Thyroid gland (tissue), 4 donors: Measurements from ENCODE around the gene LRCH3. TPM values are rescaled to one million over a fixed set of nuclear protein-coding genes. Genes with fewer than 3 reads are reported as not detected.
"Not testable (repeated sequence)": the region's sequence is repeated elsewhere in the genome, so short reads cannot be mapped to it uniquely, and the experiment has no call there.

Source experiments
- DNase-seq, 2 donors: peaks; one replicate each; pipeline ENCODE4 v3.0.0-alpha.2; 2019
- H3K27ac ChIP-seq, 3 donors: fragments of 200-600 bp; sonication (generic); 1 replicate in 2 of 3; 2 replicates in 1 of 3; pipeline ENCODE4 v1.5.1; 2016 to 2019; ENCODE audit warnings: mild to moderate bottlenecking in 1 of 3, moderate library complexity in 1 of 3
- H3K27me3 ChIP-seq: fragments of 200-600 bp; sonication (generic); one replicate; pipeline ENCODE4 v1.5.1; 2019
- H3K36me3 ChIP-seq, 2 donors: fragments of 200-600 bp; sonication (generic); one replicate each; pipeline ENCODE4 v1.5.1; 2016 to 2019
- H3K4me1 ChIP-seq, 2 donors: fragments of 200-600 bp; sonication (generic); one replicate each; pipeline ENCODE4 v1.5.1; 2017 to 2019
- H3K4me3 ChIP-seq, 3 donors: fragments of 200-600 bp; sonication (generic); replicated peaks in 1 of 3; 1 replicate in 2 of 3; 2 replicates in 1 of 3; pipeline ENCODE4 v1.5.1; 2016; ENCODE audit warnings: mild to moderate bottlenecking in 1 of 3
- H3K9me3 ChIP-seq: fragments of 200-600 bp; sonication (generic); one replicate; pipeline ENCODE4 v1.5.1; 2017
- CTCF ChIP-seq, 6 experiments: fragments of 200-600 bp in 3 of 6; fragments of 450-650 bp in 3 of 6; sonication (generic) in 3 of 6; IDR thresholded peaks; one replicate each; pipeline ENCODE4 v1.5.1; 2016 to 2019; ENCODE audit warnings: antibody characterized with exemption in 6 of 6, mild to moderate bottlenecking in 2 of 6, inconsistent platforms in 1 of 6, moderate library complexity in 1 of 6
- POLR2A ChIP-seq, 2 donors: fragments of 450-650 bp; IDR thresholded peaks; one replicate each; pipeline ENCODE4 v1.6.1; 2017; ENCODE audit warnings: antibody characterized with exemption in 2 of 2, mild to moderate bottlenecking in 2 of 2, moderate library complexity in 1 of 2
- WGBS, 2 donors: methylation state at CpG; one replicate each; pipeline ENCODE4 v1.1.5; 2017; 5-methylcytosine and 5-hydroxymethylcytosine counted together
- intact Hi-C: fragments of 100-400 bp; cut with DNase I; formaldehyde crosslinking; loops from one replicate; pipeline ENCODE4 v1.15.1; 2023
- total RNA-seq, 4 donors: library from RNA; depleted of rRNA; stranded (reverse); fragments of >200 nt; gene quantifications; one replicate each; pipeline ENCODE4 v1.2.3, GENCODE V29; 2016

Gene LRCH3
- total RNA-seq, 4 donors from 2014 or later = 36.7 to 68.3 (median 54.9) TPM

- Histone ChIP-seq H3K4me1 (no peaks in the 10 kb centered on the region), H3K36me3 (peaks cover 11 to 26% of the 10 kb centered on the region in 2 donors), H3K4me3 (no peak overlapping the region), H3K27ac (no peak overlapping the region), H3K9me3 (no peaks in the 10 kb centered on the region), H3K27me3 (no peaks in the 10 kb centered on the region)
- intact Hi-C loops = no loop called here
- no peak for DNase-seq
- TF ChIP-seq CTCF (IDR thresholded peaks at IDR 0.05) (no peak), POLR2A (IDR thresholded peaks at IDR 0.05) (no peak)
- 84 to 85% methylated on average over 8 of the region's 8 CpGs for WGBS, 2 donors
These were observed 90.4 kb downstream of the LRCH3 start for GRCh38 chr3:197881270-197881969.

- intact Hi-C loops = no loop called here
- WGBS, 2 donors = 91% methylated on average over 7 of the region's 7 CpGs
- no peak for TF ChIP-seq CTCF (IDR thresholded peaks at IDR 0.05)
- no peak for TF ChIP-seq POLR2A (IDR thresholded peaks at IDR 0.05)
- H3K36me3 ChIP-seq = peaks cover 11 to 26% of the 10 kb centered on the region in 2 donors
- H3K9me3 ChIP-seq = no peaks in the 10 kb centered on the region
- H3K4me3 ChIP-seq = no peak overlapping the region
- no peaks in the 10 kb centered on the region for H3K27me3 ChIP-seq
- no peak overlapping the region for H3K27ac ChIP-seq
- DNase-seq = no peak
- no peaks in the 10 kb centered on the region for H3K4me1 ChIP-seq
These were observed 90.9 kb downstream of the LRCH3 start for GRCh38 chr3:197881970-197882338.

- 41 to 44% methylated on average over 2 of the region's 2 CpGs for WGBS, 2 donors
- no peak for TF ChIP-seq CTCF (IDR thresholded peaks at IDR 0.05)
- Histone ChIP-seq H3K9me3 (no peaks in the 10 kb centered on the region), H3K4me3 (no peak overlapping the region), H3K27ac (no peak overlapping the region), H3K4me1 (no peaks in the 10 kb centered on the region), H3K36me3 (peaks cover 11 to 23% of the 10 kb centered on the region in 2 donors), H3K27me3 (no peaks in the 10 kb centered on the region)
- DNase-seq = no peak
- intact Hi-C loops = no loop called here
These were observed 91.5 kb downstream of the LRCH3 start for GRCh38 chr3:197882586-197882985.

- intact Hi-C loops = no loop called here
- Histone ChIP-seq H3K36me3 (peaks cover 6 to 18% of the 10 kb centered on the region in 2 donors), H3K27me3 (no peaks in the 10 kb centered on the region)
These were observed 92.5 kb downstream of the LRCH3 start for GRCh38 chr3:197883541-197883940.

GRCh38 chr3:197884330-197884729, 93.3 kb downstream of the LRCH3 start:
- H3K27ac ChIP-seq, H3K9me3 ChIP-seq, intact Hi-C loops, H3K4me1 ChIP-seq, DNase-seq, H3K4me3 ChIP-seq, H3K27me3 ChIP-seq: not testable (repeated sequence)
- 98 to 100% methylated on average over 9 to 17 of the region's 17 CpGs for WGBS, 2 donors
- peaks cover 5 to 18% of the 10 kb centered on the region in 2 donors for H3K36me3 ChIP-seq

More at GRCh38 chr3:197883541-197883940, 92.5 kb downstream of the LRCH3 start:
- Histone ChIP-seq H3K4me1 (no peaks in the 10 kb centered on the region), H3K27ac (no peak overlapping the region), H3K9me3 (no peaks in the 10 kb centered on the region), H3K4me3 (no peak overlapping the region)
- 87 to 94% methylated on average over 5 of the region's 5 CpGs for WGBS, 2 donors
- DNase-seq = no peak
- TF ChIP-seq CTCF (IDR thresholded peaks at IDR 0.05) (no peak), POLR2A (IDR thresholded peaks at IDR 0.05) (no peak)

GRCh38 chr3:197886052-197886451, 95.0 kb downstream of the LRCH3 start:
- not testable (repeated sequence) for H3K4me3 ChIP-seq
- 94 to 100% methylated on average over 1 of the region's 1 CpG for WGBS, 2 donors

GRCh38 chr3:197887430-197888053, 96.5 kb downstream of the LRCH3 start:
- H3K36me3 ChIP-seq, DNase-seq, intact Hi-C loops, H3K4me1 ChIP-seq, H3K27me3 ChIP-seq, H3K9me3 ChIP-seq, H3K27ac ChIP-seq, H3K4me3 ChIP-seq: not testable (repeated sequence)
- WGBS, 2 donors = 63 to 84% methylated on average over 3 to 5 of the region's 5 CpGs

More at GRCh38 chr3:197886052-197886451, 95.0 kb downstream of the LRCH3 start:
- H3K4me1 ChIP-seq, H3K9me3 ChIP-seq, H3K27me3 ChIP-seq, intact Hi-C loops, DNase-seq, H3K27ac ChIP-seq: not testable (repeated sequence)
- H3K36me3 ChIP-seq = peaks cover 10 to 11% of the 10 kb centered on the region in 2 donors
